H1 (cell line): ENCODE results near the gene FOLR1. TPM values are rescaled to one million over a fixed set of nuclear protein-coding genes. Genes with fewer than 3 reads are reported as not detected.

ENCODE experiments used
- CTCF ChIA-PET: fragments of 300-600 bp; sonication (Branson Sonifier 250); formaldehyde crosslinking; loops from one replicate; lab custom pipeline; 2021; ENCODE audit not compliant: partially characterized antibody; lab: Charles Lee
- POLR2A ChIA-PET: fragments of 300-600 bp; sonication (Branson Sonifier 250); formaldehyde crosslinking; loops from one replicate; lab custom pipeline; 2021; ENCODE audit warnings: inconsistent platforms; ENCODE audit not compliant: partially characterized antibody; lab: Charles Lee
- DNase-seq, 2 experiments: peaks; one replicate each; pipeline versions ENCODE4 v3.0.0 to v3.0.0-alpha.2; 2010 to 2022; ENCODE audit warnings: low spot score in 2 of 2, low read depth in 1 of 2, mixed read lengths in 1 of 2
- FAIRE-seq: peaks from 2 replicates; lab custom pipeline; 2011; peaks lifted over from hg19 to GRCh38; lab: Jason Lieb, UNC
- H2AFZ ChIP-seq: 2 replicates; pipeline ENCODE4 v1.8.1; 2012; ENCODE audit warnings: low read length, inconsistent platforms
- H2AK5ac ChIP-seq: 2 replicates; pipeline ENCODE4 v1.6.1; 2013; ENCODE audit warnings: low read depth, low read length
- H2BK120ac ChIP-seq: replicated peaks from 2 replicates; pipeline ENCODE3; 2013; ENCODE audit warnings: low read depth, low read length, inconsistent platforms
- H2BK12ac ChIP-seq: 2 replicates; pipeline ENCODE4 v1.6.1; 2013; ENCODE audit warnings: low read depth, low read length
- H2BK15ac ChIP-seq: 2 replicates; pipeline ENCODE4 v1.6.1; 2013; ENCODE audit warnings: low read length
- H2BK20ac ChIP-seq: 2 replicates; pipeline ENCODE4 v1.6.1; 2013; ENCODE audit warnings: low read length
- H2BK5ac ChIP-seq: 2 replicates; pipeline ENCODE4 v1.6.1; 2013; ENCODE audit warnings: low read depth, low read length
- H3K14ac ChIP-seq: 2 replicates; pipeline ENCODE4 v1.6.1; 2013; ENCODE audit warnings: inconsistent platforms; ENCODE audit not compliant: insufficient read length
- H3K18ac ChIP-seq: 2 replicates; pipeline ENCODE4 v1.6.1; 2013; ENCODE audit warnings: low read length; ENCODE audit errors: extremely low read depth
- H3K23ac ChIP-seq: 2 replicates; pipeline ENCODE4 v1.6.1; 2013; ENCODE audit warnings: inconsistent platforms; ENCODE audit not compliant: insufficient read length
- H3K23me2 ChIP-seq: 2 replicates; pipeline ENCODE4 v1.6.1; 2013; ENCODE audit warnings: low read depth, low read length
- H3K27ac ChIP-seq: 2 replicates; pipeline ENCODE4 v1.6.1; 2011; ENCODE audit warnings: low read depth, low read length, inconsistent platforms
- H3K27me3 ChIP-seq, 4 experiments: replicated peaks in 1 of 4; 1 replicate in 1 of 4; 2 replicates in 3 of 4; pipeline versions ENCODE4 v1.6.1 to v1.8.1; 2011 to 2013; ENCODE audit warnings: low read length in 3 of 4, mild to moderate bottlenecking in 3 of 4, inconsistent platforms in 2 of 4, mixed read lengths in 2 of 4, moderate library complexity in 1 of 4; ENCODE audit not compliant: control insufficient read depth in 3 of 4, insufficient read depth in 3 of 4; ENCODE audit errors: extremely low read depth in 1 of 4
- H3K36me3 ChIP-seq, 4 experiments: 2 replicates each; pipeline versions ENCODE4 v1.6.1 to v1.8.1; 2011 to 2013; ENCODE audit warnings: mild to moderate bottlenecking in 4 of 4, low read length in 3 of 4, moderate library complexity in 2 of 4, control low read depth in 1 of 4, inconsistent platforms in 1 of 4; ENCODE audit not compliant: insufficient read depth in 4 of 4, control insufficient read depth in 2 of 4
- H3K4ac ChIP-seq: replicated peaks from 2 replicates; pipeline ENCODE3; 2013; ENCODE audit warnings: low read length, low read depth, mixed read lengths, inconsistent platforms; ENCODE audit not compliant: insufficient read length
- H3K4me1 ChIP-seq, 4 experiments: replicated peaks in 1 of 4; 1 replicate in 1 of 4; 2 replicates in 3 of 4; pipeline versions ENCODE4 v1.6.1 to v1.8.1; 2011 to 2013; ENCODE audit warnings: low read length in 3 of 4, inconsistent platforms in 2 of 4, mixed read lengths in 1 of 4; ENCODE audit not compliant: insufficient read depth in 4 of 4, control insufficient read depth in 3 of 4
- H3K4me2 ChIP-seq, 2 experiments: 2 replicates each; pipeline versions ENCODE4 v1.6.1 to v1.8.1; 2011 to 2013; ENCODE audit warnings: low read depth in 2 of 2, low read length in 2 of 2, control low read depth in 1 of 2, inconsistent platforms in 1 of 2, mild to moderate bottlenecking in 1 of 2; ENCODE audit not compliant: insufficient read depth in 1 of 2
- H3K4me3 ChIP-seq, 4 experiments: fragments of 200-600, 300-600 bp in 1 of 4; sonication (generic), shearing (Covaris generic), sonication (Bioruptor Twin) in 1 of 4; 2 replicates each; pipeline versions ENCODE4 v1.5.1 to v1.8.1; 2011 to 2016; ENCODE audit warnings: low read length in 4 of 4, low read depth in 3 of 4, control low read depth in 2 of 4, inconsistent platforms in 2 of 4, mild to moderate bottlenecking in 2 of 4, mixed read lengths in 1 of 4, moderate library complexity in 1 of 4; ENCODE audit not compliant: insufficient read depth in 2 of 4; ENCODE audit errors: extremely low read depth in 1 of 4
- H3K56ac ChIP-seq: replicated peaks from 2 replicates; pipeline ENCODE3; 2013; ENCODE audit warnings: low read depth, mild to moderate bottlenecking, mixed read lengths, low read length, inconsistent platforms; ENCODE audit not compliant: insufficient read length
- H3K79me1 ChIP-seq: 2 replicates; pipeline ENCODE4 v1.6.1; 2013; ENCODE audit warnings: low read depth, low read length, control low read depth
- H3K79me2 ChIP-seq, 2 experiments: 2 replicates each; pipeline versions ENCODE4 v1.6.1 to v1.8.1; 2012 to 2013; ENCODE audit warnings: low read length in 2 of 2, mild to moderate bottlenecking in 2 of 2, inconsistent platforms in 1 of 2; ENCODE audit not compliant: insufficient read depth in 2 of 2, control insufficient read depth in 1 of 2
- H3K9ac ChIP-seq, 4 experiments: replicated peaks in 1 of 4; 1 replicate in 1 of 4; 2 replicates in 3 of 4; pipeline versions ENCODE4 v1.6.1 to v1.8.1; 2011 to 2013; ENCODE audit warnings: low read depth in 3 of 4, low read length in 3 of 4, control low read depth in 2 of 4, mild to moderate bottlenecking in 2 of 4, moderate library complexity in 2 of 4, inconsistent platforms in 1 of 4; ENCODE audit errors: extremely low read depth in 1 of 4
- H3K9me3 ChIP-seq, 2 experiments: 2 replicates each; pipeline versions ENCODE4 v1.6.1 to v1.8.1; 2012 to 2013; ENCODE audit warnings: mild to moderate bottlenecking in 2 of 2, moderate library complexity in 2 of 2, control low read depth in 1 of 2, inconsistent platforms in 1 of 2, low read depth in 1 of 2, low read length in 1 of 2, mixed read lengths in 1 of 2; ENCODE audit not compliant: insufficient read depth in 2 of 2
- H4K20me1 ChIP-seq, 2 experiments: replicated peaks in 1 of 2; 2 replicates each; pipeline versions ENCODE3 to v1.8.1; 2011 to 2013; ENCODE audit warnings: inconsistent platforms in 2 of 2, low read length in 2 of 2, mild to moderate bottlenecking in 1 of 2; ENCODE audit not compliant: insufficient read depth in 2 of 2, control insufficient read depth in 1 of 2
- H4K5ac ChIP-seq: 2 replicates; pipeline ENCODE4 v1.6.1; 2013; ENCODE audit warnings: low read length, low read depth, mixed read lengths, inconsistent platforms; ENCODE audit not compliant: insufficient read length
- H4K8ac ChIP-seq: 2 replicates; pipeline ENCODE4 v1.8.0; 2013; ENCODE audit warnings: mild to moderate bottlenecking, moderate library complexity, low read length, inconsistent platforms; ENCODE audit not compliant: insufficient read depth; ENCODE audit errors: extremely low read depth
- H4K91ac ChIP-seq: replicated peaks from 2 replicates; pipeline ENCODE3; 2013; ENCODE audit warnings: low read length, mixed read lengths, inconsistent platforms; ENCODE audit not compliant: insufficient read length
- CBX5 ChIP-seq: fragments of 300-800, 300-1000 bp; sonication (generic); IDR thresholded peaks from 2 replicates; pipeline ENCODE4 v1.7.1; 2016; ENCODE audit warnings: antibody characterized with exemption, low read length, low read depth
- CREB1 ChIP-seq: IDR thresholded peaks from 2 replicates; pipeline ENCODE4 v1.6.1; 2012; ENCODE audit warnings: inconsistent platforms
- CTBP2 ChIP-seq: IDR thresholded peaks from 2 replicates; pipeline ENCODE4 v1.7.0; 2011; ENCODE audit warnings: borderline replicate concordance, mild to moderate bottlenecking, moderate library complexity, mixed read lengths, low read length; ENCODE audit not compliant: insufficient read depth, insufficient read length
- EGR1 ChIP-seq: IDR thresholded peaks from 2 replicates; pipeline ENCODE4 v1.6.1; 2011; ENCODE audit warnings: low read depth, low read length, borderline replicate concordance
- EP300 ChIP-seq, 2 experiments: IDR thresholded peaks; 1 replicate in 1 of 2; 2 replicates in 1 of 2; pipeline ENCODE4 v1.6.1; 2011 to 2012; ENCODE audit warnings: low read depth in 2 of 2, low read length in 2 of 2, mild to moderate bottlenecking in 2 of 2, borderline replicate concordance in 1 of 2, inconsistent platforms in 1 of 2, moderate library complexity in 1 of 2
- JUND ChIP-seq: IDR thresholded peaks from 2 replicates; pipeline ENCODE4 v1.6.1; 2011; ENCODE audit warnings: mild to moderate bottlenecking, improper control_type of control experiment, low read length
- POU5F1 ChIP-seq: IDR thresholded peaks from 2 replicates; pipeline ENCODE4 v1.6.1; 2011; ENCODE audit warnings: low read depth, mild to moderate bottlenecking, low read length, moderate library complexity
- RXRA ChIP-seq: IDR thresholded peaks from 2 replicates; pipeline ENCODE4 v1.6.1; 2011; ENCODE audit warnings: low read depth, mild to moderate bottlenecking, low read length, moderate library complexity; ENCODE audit not compliant: insufficient read depth
- SAP30 ChIP-seq: fragments of 300-600 bp; sonication (generic); IDR thresholded peaks from 2 replicates; pipeline ENCODE4 v1.7.1; 2012; ENCODE audit warnings: low read length, moderate library complexity, mild to moderate bottlenecking, inconsistent platforms; ENCODE audit not compliant: insufficient read depth, insufficient replicate concordance
- SIRT6 ChIP-seq: IDR thresholded peaks from one replicate; pipeline ENCODE4 v1.7.1; 2012; ENCODE audit warnings: low read length, inconsistent platforms
- SP4 ChIP-seq: IDR thresholded peaks from 2 replicates; pipeline ENCODE4 v1.6.1; 2012; ENCODE audit warnings: low read length, inconsistent platforms
- TAF1 ChIP-seq: IDR thresholded peaks from 2 replicates; pipeline ENCODE4 v1.6.1; 2011; ENCODE audit warnings: mild to moderate bottlenecking, low read depth, low read length
- ZNF274 ChIP-seq: IDR thresholded peaks from 2 replicates; pipeline ENCODE4 v1.7.0; 2012; ENCODE audit warnings: low read length, borderline replicate concordance; ENCODE audit errors: extremely low read depth
- WGBS, 2 experiments: shearing (Covaris generic) in 1 of 2; methylation state at CpG; one replicate each; pipeline versions ENCODE4 v1.1.6 to v1.1.7; 2013 to 2015; ENCODE audit warnings: low lambda C conversion rate in 2 of 2, mixed read lengths in 2 of 2, inconsistent platforms in 1 of 2, low coverage in 1 of 2, missing lambda C conversion rate in 1 of 2; ENCODE audit not compliant: insufficient replicate concordance in 2 of 2, insufficient coverage in 1 of 2, insufficient read length in 1 of 2; ENCODE audit errors: extremely low coverage in 1 of 2, missing lambda C conversion rate in 1 of 2; 5-methylcytosine and 5-hydroxymethylcytosine counted together
- polyA plus RNA-seq, 7 experiments: library from polyadenylated mRNA; depleted of rRNA in 3 of 7; stranded (reverse) in 5 of 7; unstranded in 2 of 7; fragments of >200 nt in 5 of 7; fragments of 200-250 nt in 2 of 7; gene quantifications; 1 replicate in 5 of 7; 2 replicates in 1 of 7; 4 replicates in 1 of 7; pipeline versions ENCODE4 v1.2.1 to v1.2.3, GENCODE V29; 2011 to 2013; ENCODE audit warnings: missing spikeins in 2 of 7, mixed read lengths in 2 of 7
- total RNA-seq: library from RNA; stranded (reverse); fragmentation: NEBNext Ultra II Directional; extraction: Animal tissue kit (Norgen Biotek cat#: 25700); gene quantifications from 2 replicates; pipeline ENCODE4 v1.2.1, GENCODE V29; 2021
- TF ChIP-seq, protein P1 (sequence below): IDR thresholded peaks from 2 replicates; pipeline ENCODE4 v1.6.1; 2011; ENCODE audit warnings: low read length, improper control_type of control experiment

The FOLR1 gene
- total and polyA plus RNA-seq, 2 of the 8 experiments (the other 6 are each of a cell fraction or from before 2014, with no cell fraction given) = 1.3 TPM; not detected in 1

DNA sequence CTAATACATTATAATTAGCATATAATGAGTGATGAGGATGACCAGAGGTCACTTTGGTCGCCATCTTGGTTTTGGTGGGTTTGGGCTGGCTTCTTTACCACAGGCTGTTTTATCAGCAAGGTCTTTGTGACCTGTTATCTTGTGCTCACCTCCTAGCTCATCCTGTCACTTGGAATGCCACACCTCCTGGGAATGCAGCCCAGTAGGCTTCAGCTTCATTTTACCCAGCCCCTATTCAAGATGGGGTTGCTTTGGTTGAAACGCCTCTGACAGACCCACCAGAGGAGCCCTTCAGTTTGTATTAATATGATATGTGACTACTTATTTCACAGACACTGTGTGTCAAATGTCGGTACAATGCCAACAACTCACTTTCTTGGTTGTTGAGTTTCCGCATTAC lies 36.2 kb upstream of the FOLR1 start:
- Histone ChIP-seq H3K9ac (no peak overlapping the region), H4K91ac (no peak overlapping the region), H3K23me2 (no peaks in the 10 kb centered on the region; the same call in 1 of the 2 replicates), H2AK5ac (no peak overlapping the region), H2BK20ac (no peak overlapping the region), H4K5ac (no peak overlapping the region), H4K8ac (no peak overlapping the region), H2AFZ (no peak overlapping the region), H2BK5ac (no peak overlapping the region), H3K14ac (no peak overlapping the region), H3K4me3 (no peak overlapping the region), H4K20me1 (no peaks in the 10 kb centered on the region), H2BK120ac (no peak overlapping the region), H3K9me3 (no peaks in the 10 kb centered on the region), H3K23ac (no peak overlapping the region), H3K4me2 (no peak overlapping the region), H2BK12ac (no peak overlapping the region), H3K79me1 (no peaks in the 10 kb centered on the region), H3K18ac (no peak overlapping the region), H2BK15ac (no peak overlapping the region), H3K56ac (no peak overlapping the region), H3K4ac (no peak overlapping the region), H3K27me3 (no peaks in the 10 kb centered on the region), H3K27ac (no peak overlapping the region), H3K4me1 (no peaks in the 10 kb centered on the region), H3K36me3 (no peaks in the 10 kb centered on the region), H3K79me2 (no peaks in the 10 kb centered on the region)
- no peak for FAIRE-seq
- WGBS, 2 experiments = 91% methylated on average over 4 of the region's 4 CpGs; no CpG with 5 or more reads in 1 of the 2 experiments
- ChIA-PET CTCF (interaction anchor here (0.6 to 10.4 kb wide), 6 partner anchors 12 to 266 kb away, joined by 3 to 71 read pairs (median 3); no protein-coding TSS in a partner anchor), POLR2A (no interaction called here)
- no peak for TF ChIP-seq CTBP2
- no peak for TF ChIP-seq RXRA
- no peak for TF ChIP-seq JUND
- TF ChIP-seq ZNF274 = no peak
- TF ChIP-seq CREB1 = no peak
- TF ChIP-seq CBX5 = no peak
- TF ChIP-seq POU5F1 = no peak
- TF ChIP-seq, protein P1, sequence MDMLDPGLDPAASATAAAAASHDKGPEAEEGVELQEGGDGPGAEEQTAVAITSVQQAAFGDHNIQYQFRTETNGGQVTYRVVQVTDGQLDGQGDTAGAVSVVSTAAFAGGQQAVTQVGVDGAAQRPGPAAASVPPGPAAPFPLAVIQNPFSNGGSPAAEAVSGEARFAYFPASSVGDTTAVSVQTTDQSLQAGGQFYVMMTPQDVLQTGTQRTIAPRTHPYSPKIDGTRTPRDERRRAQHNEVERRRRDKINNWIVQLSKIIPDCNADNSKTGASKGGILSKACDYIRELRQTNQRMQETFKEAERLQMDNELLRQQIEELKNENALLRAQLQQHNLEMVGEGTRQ = no peak
- no peak for TF ChIP-seq SP4
- no peak for TF ChIP-seq TAF1
- no peak for TF ChIP-seq SIRT6
- no peak for TF ChIP-seq EP300 (IDR thresholded peaks at IDR 0.05; ENCODE audit: borderline replicate concordance in 1 of 2, low read depth in 2 of 2, low read length in 2 of 2)
- no peak for TF ChIP-seq EGR1
- no peak for TF ChIP-seq SAP30
- DNase-seq = no peak
